ENCODE data around the gene NOD2.

DNA sequence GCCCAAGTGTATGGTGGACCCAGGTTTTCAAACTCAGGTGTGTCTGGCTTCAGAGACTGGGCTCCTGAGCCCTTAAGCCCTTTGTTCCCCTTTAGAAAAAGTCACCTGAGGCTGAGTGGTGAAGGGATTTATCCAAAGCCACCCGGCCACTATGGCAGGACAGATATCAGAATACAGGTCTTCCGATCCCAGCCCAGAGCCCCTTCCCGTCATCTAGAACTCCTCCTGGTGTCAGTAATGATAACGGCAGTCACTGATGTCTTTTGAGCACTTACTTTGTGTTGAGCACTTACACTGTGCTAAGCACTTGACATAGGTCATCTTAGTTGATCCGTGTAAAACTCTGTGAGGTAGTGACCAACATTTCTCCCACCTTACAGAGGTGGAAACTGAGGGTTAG is 16.6 kb downstream of the NOD2 start:
- TF ChIP-seq, protein P1, sequence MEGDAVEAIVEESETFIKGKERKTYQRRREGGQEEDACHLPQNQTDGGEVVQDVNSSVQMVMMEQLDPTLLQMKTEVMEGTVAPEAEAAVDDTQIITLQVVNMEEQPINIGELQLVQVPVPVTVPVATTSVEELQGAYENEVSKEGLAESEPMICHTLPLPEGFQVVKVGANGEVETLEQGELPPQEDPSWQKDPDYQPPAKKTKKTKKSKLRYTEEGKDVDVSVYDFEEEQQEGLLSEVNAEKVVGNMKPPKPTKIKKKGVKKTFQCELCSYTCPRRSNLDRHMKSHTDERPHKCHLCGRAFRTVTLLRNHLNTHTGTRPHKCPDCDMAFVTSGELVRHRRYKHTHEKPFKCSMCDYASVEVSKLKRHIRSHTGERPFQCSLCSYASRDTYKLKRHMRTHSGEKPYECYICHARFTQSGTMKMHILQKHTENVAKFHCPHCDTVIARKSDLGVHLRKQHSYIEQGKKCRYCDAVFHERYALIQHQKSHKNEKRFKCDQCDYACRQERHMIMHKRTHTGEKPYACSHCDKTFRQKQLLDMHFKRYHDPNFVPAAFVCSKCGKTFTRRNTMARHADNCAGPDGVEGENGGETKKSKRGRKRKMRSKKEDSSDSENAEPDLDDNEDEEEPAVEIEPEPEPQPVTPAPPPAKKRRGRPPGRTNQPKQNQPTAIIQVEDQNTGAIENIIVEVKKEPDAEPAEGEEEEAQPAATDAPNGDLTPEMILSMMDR (conservative IDR thresholded peaks at IDR 0.05): no peak
- TF ChIP-seq EZH2 (IDR thresholded peaks at IDR 0.05; ENCODE audit: low read depth): no peak
